Hepatocyte (in vitro differentiated cells): ENCODE results near the gene FAM32A.

Experiments
- CTCF ChIP-seq: fragments of 200-600 bp; sonication (generic); IDR thresholded peaks from 2 replicates; pipeline ENCODE4 v1.5.1; 2016; ENCODE audit warnings: antibody characterized with exemption, mild to moderate bottlenecking; ENCODE audit not compliant: poor library complexity
- EZH2 ChIP-seq: fragments of 200-600 bp; sonication (generic); IDR thresholded peaks from 2 replicates; pipeline ENCODE4 v1.6.1; 2016; ENCODE audit warnings: antibody characterized with exemption, mild to moderate bottlenecking, borderline replicate concordance
- EZH2phosphoT487 ChIP-seq: fragments of 200-600 bp; sonication (generic); IDR thresholded peaks from one replicate; pipeline ENCODE4 v1.6.1; 2018; ENCODE audit warnings: antibody characterized with exemption, mild to moderate bottlenecking, low read depth, moderate library complexity; ENCODE audit not compliant: unreplicated experiment, severe bottlenecking

- no peak for TF ChIP-seq CTCF
- TF ChIP-seq EZH2 = no peak
- TF ChIP-seq EZH2phosphoT487 = no peak
Measured at GRCh38 chr19:16154557-16154956, 30.7 kb upstream of the FAM32A start.
